Thoracic aorta (tissue), 2 donors: ENCODE data around the gene TMEM208. TPM values are rescaled to one million over a fixed set of nuclear protein-coding genes. Genes with fewer than 3 reads are reported as not detected.

Source experiments
- ATAC-seq: fragments of 150-250 bp; one replicate; pipeline ENCODE4 v1.8.0; 2017; ENCODE audit warnings: low read depth; ENCODE audit not compliant: insufficient number of reproducible peaks, low FRiP score
- DNase-seq: peaks from one replicate; pipeline ENCODE4 v3.0.0-alpha.2; 2020; ENCODE audit warnings: low spot score
- H3K27ac ChIP-seq, 2 donors: fragments of 200-600 bp; sonication (generic); 1 replicate in 1 of 2; 2 replicates in 1 of 2; pipeline ENCODE4 v1.5.1; 2016; ENCODE audit warnings: mild to moderate bottlenecking in 2 of 2, moderate library complexity in 2 of 2
- H3K27me3 ChIP-seq: fragments of 200-600 bp; sonication (generic); replicated peaks from 2 replicates; pipeline ENCODE4 v1.6.0; 2016; ENCODE audit warnings: mild to moderate bottlenecking; ENCODE audit not compliant: insufficient read depth
- H3K36me3 ChIP-seq: fragments of 200-600 bp; sonication (generic); one replicate; pipeline ENCODE4 v1.5.1; 2016
- H3K4me1 ChIP-seq, 2 donors: fragments of 200-600 bp; sonication (generic); 1 replicate in 1 of 2; 2 replicates in 1 of 2; pipeline versions ENCODE4 v1.5.1 to v1.6.0; 2016; ENCODE audit warnings: low read depth in 2 of 2, mild to moderate bottlenecking in 1 of 2; ENCODE audit not compliant: control insufficient read depth in 1 of 2
- H3K4me3 ChIP-seq: fragments of 200-600 bp; sonication (generic); 2 replicates; pipeline ENCODE4 v1.5.1; 2016; ENCODE audit warnings: mild to moderate bottlenecking
- H3K9me3 ChIP-seq: fragments of 200-600 bp; sonication (generic); 2 replicates; pipeline ENCODE4 v1.5.1; 2016
- CTCF ChIP-seq: fragments of 200-600 bp; sonication (generic); IDR thresholded peaks from one replicate; pipeline ENCODE4 v1.5.1; 2019; ENCODE audit warnings: antibody characterized with exemption
- total RNA-seq, 2 donors: library from RNA; depleted of rRNA; stranded (reverse); fragments of >200 nt; gene quantifications; one replicate each; pipeline versions ENCODE4 v1.1.0 to v1.2.3, GENCODE V29; 2016

The TMEM208 gene
- total RNA-seq, 2 donors from 2014 or later = 21.2 to 32.2 TPM

- DNase-seq (no peak), ATAC-seq (no peak)
- Histone ChIP-seq H3K4me3 (no peak overlapping the region), H3K36me3 (no peaks in the 10 kb centered on the region), H3K27me3 (no peaks in the 10 kb centered on the region), H3K27ac (no peak overlapping the region), H3K4me1 (peaks cover 19 to 47% of the 10 kb centered on the region in 2 donors), H3K9me3 (no peaks in the 10 kb centered on the region)
- TF ChIP-seq CTCF = no peak
Measured at GRCh38 chr16:67181346-67181745, 45.6 kb upstream of the TMEM208 start.

- Histone ChIP-seq H3K4me3 (no peak overlapping the region), H3K27ac (no peak overlapping the region), H3K4me1 (peaks cover 19 to 47% of the 10 kb centered on the region in 2 donors), H3K36me3 (no peaks in the 10 kb centered on the region), H3K27me3 (no peaks in the 10 kb centered on the region), H3K9me3 (no peaks in the 10 kb centered on the region)
- no peak for TF ChIP-seq CTCF
- no peak for DNase-seq
- ATAC-seq = no peak
Measured at GRCh38 chr16:67182288-67182687, 44.6 kb upstream of the TMEM208 start.

- H3K4me3 ChIP-seq = peak overlapping the region; percentile 90
- no peaks in the 10 kb centered on the region for H3K27me3 ChIP-seq
- H3K36me3 ChIP-seq = no peaks in the 10 kb centered on the region
- no peak for ATAC-seq
- peak overlapping the region; percentile 84 to 89 for H3K27ac ChIP-seq
- DNase-seq = no peak
- no peak for TF ChIP-seq CTCF
- H3K4me1 ChIP-seq = peaks cover 16 to 39% of the 10 kb centered on the region in 2 donors
- H3K9me3 ChIP-seq = no peaks in the 10 kb centered on the region
Measured at GRCh38 chr16:67183284-67183626, 43.7 kb upstream of the TMEM208 start.

GRCh38 chr16:67183627-67184452 lies 43.1 kb upstream of the TMEM208 start, which contains the start of gene MATCAP1:
TSS of gene MATCAP1 (minus strand) at chr16:67183963. CDS start at chr16:67180610, 3,353 bp downstream.
- Histone ChIP-seq H3K27ac (peak within 1 kb of the TSS; percentile 84 to 89), H3K4me3 (peak within 1 kb of the TSS; percentile 90), H3K27me3 (no peaks in the 10 kb centered on the region), H3K9me3 (no peaks in the 10 kb centered on the region), H3K36me3 (no peaks in the 10 kb centered on the region), H3K4me1 (peaks cover 11 to 33% of the 10 kb centered on the region in 2 donors)
- DNase-seq (peak; percentile 92), ATAC-seq (peak; percentile 98)
- no peak for TF ChIP-seq CTCF

GRCh38 chr16:67184453-67184994 lies 42.4 kb upstream of the TMEM208 start:
- Histone ChIP-seq H3K27ac (peak overlapping the region; percentile 84 to 89), H3K4me3 (peak overlapping the region; percentile 90), H3K9me3 (no peaks in the 10 kb centered on the region), H3K27me3 (no peaks in the 10 kb centered on the region), H3K36me3 (no peaks in the 10 kb centered on the region), H3K4me1 (peaks cover 11 to 31% of the 10 kb centered on the region in 2 donors)
- TF ChIP-seq CTCF = no peak
- DNase-seq (no peak), ATAC-seq (no peak)
